ENCODE results near the gene KRT26.
"Not testable (repeated sequence)": the region's sequence is repeated elsewhere in the genome, so short reads cannot be mapped to it uniquely, and the experiment has no call there.

The KRT26 gene, protein sequence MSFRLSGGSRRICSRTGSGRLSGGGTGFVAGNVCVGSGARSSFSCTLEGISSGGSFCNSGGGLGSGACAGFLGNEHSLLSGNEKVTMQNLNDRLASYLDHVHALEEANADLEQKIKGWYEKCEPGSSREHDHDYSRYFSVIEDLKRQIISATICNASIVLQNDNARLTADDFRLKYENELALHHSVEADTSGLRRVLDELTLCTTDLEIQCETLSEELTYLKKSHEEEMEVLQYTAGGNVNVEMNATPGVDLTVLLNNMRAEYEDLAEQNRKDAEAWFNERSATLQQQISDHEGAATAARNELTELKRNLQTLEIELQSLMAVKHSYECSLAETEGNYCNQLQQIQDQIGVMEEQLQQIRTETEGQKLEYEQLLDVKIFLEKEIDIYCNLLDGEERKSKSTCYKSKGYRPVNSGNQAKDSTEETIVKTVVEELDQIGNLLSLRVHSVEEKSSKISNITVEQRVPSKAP

DNA sequence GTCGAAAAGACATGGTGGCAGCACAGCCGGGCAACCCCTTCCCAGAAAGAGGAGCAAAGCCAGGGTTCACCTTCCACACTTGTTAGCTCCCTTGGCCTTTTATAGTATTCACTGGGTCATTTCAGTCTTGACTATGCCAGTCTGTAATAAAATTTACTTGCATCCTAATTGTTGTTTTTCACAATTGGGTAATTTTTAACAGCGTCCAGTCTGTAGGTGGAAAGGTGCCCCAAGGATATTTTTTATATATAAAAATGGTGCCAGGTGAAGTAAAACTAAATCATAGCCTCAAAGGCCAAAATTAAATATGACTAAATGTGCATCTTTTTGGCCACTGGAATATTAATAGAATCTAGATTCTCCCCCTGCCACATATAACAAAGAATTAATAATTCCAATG lies at the start of gene KRT26:
TSS of gene KRT26 (minus strand) at position 101 of the 400 bp plus-strand sequence. CDS start at position 13, 88 bp downstream.
- no peak for DNase-seq (ENCODE audit: low spot score)

DNA sequence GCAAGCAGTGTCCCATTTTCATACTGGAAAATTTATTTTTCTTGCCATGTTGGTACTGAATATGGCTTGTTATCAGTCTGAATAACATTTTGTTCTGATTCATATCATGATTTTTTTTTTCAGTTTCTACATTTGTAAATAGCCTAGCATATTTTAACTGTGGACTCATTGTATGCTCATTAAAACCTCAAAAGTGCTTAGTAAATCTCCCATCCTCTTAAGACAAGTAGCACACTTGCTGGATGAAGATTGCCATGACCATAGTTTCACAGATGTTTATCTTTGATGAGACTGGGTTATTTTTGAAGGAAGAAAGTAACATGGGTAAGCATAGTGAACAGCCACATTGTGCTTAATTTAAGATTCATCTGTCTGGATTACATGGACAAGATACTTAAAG lies 49.5 kb upstream of the KRT26 start:
- DNase-seq (ENCODE audit: low spot score) = no peak

DNA sequence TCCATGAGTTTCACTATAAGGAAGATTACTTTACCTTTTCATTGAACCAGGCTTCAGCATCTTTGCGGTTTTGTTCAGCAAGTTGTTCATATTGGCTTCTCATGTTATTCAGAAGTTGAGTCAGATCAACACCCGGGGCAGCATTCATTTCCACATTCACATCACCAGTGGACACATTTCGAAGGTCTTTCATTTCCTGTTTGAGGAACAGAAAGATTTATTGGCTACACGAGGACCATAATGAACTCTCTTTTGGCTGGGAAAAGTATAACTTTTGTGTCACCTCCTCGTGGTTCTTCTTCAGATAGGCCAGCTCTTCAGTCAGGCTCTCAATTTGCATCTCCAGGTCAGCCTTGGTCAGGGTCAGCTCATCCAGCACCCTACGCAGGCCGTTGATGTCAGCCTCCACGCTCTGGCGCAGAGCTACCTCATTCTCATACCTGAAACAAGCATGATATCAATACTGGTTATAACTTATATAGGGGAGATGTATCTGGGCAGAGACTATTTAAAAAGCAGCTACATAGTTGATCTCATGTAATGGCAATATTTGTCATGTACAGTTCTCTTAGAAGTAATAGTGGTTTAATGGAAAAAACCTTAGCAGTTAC lies 48.3 kb upstream of the KRT26 start:
- DNase-seq (ENCODE audit: low spot score) = no peak

DNA sequence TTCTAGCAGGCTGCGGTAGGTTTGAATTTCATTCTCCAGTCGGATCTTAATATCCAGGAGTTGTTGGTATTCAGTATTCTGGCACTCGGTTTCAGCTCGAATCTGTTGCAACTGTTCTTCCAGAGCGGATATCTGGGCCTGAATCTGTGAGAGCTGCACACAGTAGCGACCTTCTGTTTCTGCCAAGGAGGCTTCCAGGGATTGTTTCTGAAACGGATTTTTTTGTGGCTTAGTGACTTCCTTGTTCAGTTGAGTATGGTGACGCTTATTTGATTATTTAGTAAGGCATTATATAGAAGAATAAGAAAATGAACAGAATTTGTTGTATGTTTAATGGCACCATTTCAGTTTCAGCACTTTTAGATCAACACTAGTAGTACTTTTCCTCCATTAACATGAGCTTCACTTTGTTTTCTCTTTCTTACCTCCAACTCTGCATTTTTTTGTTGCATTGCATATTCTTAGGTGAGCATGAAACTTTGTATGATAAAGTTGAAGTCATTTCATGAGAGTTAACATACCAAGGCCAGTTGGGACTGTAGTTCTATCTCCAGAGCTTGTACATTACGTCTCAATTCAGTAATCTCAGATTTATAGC lies 47.6 kb upstream of the KRT26 start:
- DNase-seq (ENCODE audit: low spot score) = peak; percentile 4

DNA sequence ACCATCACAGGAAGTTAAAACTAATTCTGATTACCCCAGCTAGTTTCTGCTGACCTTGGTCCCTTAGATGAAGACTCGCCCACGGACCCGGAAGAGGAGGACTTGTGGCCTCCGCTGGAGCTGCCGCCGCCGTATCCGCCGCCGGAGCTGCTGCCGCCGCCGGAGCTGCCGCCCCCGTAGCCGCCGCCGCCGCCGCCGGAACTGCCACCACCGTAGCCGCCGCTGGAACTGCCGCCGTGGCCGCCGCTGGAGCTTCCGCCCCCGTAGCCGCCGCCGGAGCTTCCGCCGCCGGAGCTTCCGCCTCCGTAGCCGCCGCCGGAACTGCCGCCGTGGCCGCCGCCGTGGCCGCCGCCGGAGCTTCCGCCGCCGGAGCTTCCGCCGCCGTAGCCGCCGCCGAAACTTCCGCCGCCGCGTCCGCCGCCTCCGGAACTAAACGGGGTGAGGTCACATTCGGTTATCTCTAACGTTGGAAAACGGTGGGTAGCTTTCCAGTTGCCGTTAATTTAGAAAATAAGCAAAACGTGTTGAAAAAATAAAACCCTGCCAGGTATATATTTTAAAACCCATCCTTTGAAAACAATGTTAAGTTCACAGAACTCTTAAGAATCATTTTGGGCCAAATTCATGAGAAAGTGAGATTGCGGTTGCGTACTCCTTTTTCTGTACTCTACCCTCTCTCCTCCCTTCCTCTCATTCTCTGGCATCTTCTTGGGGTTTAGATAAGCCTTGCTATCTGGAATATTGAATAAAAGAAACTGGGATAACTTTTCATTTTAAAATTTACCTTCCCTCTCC lies 46.9 kb upstream of the KRT26 start:
- DNase-seq (ENCODE audit: low spot score) = peak; percentile 90

DNA sequence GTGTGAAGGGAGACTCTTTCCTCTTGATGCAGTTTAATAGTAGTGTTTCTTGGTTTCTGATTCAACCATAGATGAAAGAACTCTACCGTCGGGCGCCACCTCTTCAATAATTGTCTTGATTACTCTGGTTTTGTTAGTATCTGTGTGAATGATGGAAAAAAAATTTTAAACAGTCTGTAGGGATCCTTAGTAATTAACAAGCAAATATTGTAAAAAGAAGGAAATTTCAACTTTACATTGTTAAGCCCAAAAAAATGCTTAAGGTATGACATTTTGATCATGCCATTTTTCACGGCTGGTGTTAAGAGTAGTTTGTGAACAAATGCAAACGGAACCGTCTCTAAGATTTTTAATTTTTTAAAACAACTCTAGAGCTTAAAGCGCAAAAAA lies 46.3 kb upstream of the KRT26 start:
- DNase-seq (ENCODE audit: low spot score) = peak; percentile 2

DNA sequence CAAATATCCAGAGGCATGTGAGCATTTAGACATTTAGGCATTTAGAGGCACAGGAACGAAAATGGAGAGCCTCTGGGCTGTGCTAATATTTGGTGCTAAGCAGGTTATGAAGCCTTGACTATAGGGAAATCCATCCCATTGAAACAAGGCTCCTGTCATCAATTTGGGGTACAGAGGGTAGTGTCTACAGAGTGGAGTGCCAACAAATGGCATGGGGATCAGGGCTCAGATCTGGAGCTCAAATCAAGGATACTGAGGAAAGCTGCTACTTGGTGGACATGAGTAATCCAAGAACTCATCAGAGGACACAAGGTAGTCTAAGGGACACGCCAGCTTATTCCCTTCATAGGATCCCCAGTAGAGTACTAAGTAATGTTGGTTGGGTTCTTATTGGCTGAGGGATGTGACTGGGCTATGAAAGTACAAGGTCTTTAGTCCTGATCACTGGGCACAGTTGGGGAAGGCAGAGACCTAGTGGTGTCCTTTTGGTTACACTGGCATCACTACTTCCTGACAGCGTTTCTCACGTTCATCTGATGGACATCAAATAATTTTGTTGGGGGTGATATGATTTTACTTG lies 45.2 kb upstream of the KRT26 start:
- DNase-seq (ENCODE audit: low spot score) = no peak

DNA sequence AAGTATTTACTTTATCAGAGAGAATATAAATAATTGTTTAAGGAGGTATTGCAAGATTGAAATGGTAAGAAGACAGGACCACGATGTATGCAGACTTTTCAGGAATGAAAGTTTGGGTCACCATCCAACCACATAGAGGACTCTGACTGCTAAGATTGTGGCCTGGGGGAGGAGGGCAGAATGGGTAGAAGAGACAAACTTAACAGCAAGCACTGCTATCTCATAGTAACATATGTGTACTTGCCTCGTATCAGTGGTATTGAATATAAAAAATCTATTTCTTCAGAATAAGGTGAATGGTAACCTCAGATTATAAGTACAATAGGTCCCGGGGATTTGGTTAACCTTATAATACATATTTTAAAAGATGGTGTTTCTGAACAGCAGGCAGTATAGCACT lies 44.6 kb upstream of the KRT26 start:
- DNase-seq (ENCODE audit: low spot score) = no peak

DNA sequence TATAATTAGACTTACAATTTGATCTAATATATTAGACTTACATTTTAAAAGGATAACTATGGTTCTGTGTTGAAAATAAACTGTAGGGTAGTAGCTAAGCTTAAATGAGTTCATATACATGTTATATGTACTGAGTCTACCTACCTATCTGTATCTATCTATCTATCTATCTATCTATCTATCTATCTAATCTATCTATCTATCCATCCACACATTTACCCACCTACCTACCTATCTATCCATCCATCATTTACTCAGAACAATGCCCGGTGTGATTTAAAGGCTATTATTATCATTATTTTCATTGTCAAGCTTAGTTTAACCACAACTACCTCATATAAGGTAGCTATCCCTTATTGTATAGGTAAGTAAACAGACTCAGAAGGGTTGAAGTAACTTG lies 43.4 kb upstream of the KRT26 start:
- no peak for DNase-seq (ENCODE audit: low spot score)

DNA sequence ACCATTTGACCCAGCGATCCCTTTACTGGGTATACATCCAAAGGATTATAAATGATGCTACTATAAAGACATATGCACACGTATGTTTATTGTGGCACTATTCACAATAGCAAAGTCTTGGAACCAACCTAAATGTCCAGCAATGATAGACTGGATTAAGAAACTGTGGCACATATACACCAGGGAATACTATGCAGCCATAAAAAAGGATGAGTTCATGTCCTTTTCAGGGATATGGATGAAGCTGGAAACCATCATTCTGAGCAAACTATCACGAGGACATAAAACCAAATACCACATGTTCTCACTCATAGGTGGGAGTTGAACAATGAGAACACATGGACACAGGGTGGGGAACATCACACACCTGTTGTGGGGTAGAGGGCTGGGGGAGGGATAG lies 42.7 kb upstream of the KRT26 start:
- DNase-seq (ENCODE audit: low spot score) = not testable (repeated sequence)

DNA sequence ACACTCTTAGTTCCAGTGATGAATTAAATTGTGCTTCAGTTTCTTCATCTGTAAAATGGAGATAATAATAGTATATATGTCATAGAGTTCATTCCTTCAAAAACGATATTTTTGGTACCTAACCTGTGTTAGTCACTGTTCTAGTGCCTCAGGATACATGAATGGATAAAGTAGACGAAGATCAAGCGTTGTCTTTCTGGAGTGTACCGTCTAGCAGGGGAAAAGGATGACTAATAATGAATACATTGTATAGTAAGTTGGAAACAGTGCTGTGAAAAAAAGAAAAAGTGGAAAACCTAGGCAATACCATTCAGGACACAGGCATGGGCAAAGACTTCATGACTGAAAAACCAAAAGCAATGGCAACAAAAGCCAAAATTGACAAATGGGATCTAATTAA lies 41.8 kb upstream of the KRT26 start:
- no peak for DNase-seq (ENCODE audit: low spot score)

DNA sequence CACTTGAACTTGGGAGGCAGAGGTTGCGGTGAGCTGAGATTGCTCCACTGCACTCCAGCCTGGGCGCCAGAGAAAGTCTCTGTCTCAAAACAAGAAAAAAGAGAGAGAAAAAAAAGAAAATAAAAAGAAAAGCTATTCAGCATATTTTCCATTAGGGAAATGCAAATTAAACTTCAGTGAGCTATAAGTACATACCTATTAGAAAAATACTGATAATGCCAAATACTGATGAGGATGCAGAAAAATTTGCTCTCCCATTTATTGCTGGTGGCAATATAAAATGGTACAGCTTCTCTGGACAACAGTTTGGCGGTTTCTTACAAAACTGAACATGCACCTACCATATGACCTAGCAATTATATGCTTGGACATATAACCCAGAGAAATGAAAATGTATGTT lies 40.6 kb upstream of the KRT26 start:
- no peak for DNase-seq (ENCODE audit: low spot score)

DNA sequence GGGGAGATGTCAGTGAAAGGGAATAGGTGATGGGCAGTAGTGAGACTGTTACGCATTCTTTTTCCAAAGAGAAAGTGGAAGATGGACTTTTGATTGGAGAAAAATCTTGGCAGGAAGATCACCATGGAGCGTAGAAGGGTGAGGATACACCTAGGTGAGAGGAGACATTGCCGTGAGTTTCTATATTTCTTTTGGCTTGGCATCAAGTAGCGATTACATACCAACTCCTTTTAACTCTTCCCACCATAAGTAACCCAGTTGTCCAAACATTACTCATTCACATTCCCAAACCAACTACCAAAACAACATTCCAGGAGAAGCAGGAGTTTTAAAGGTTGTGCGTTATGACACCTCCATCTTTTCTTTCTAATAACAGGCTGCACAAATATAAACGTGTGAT lies 38.5 kb upstream of the KRT26 start:
- peak; percentile 74 for DNase-seq (ENCODE audit: low spot score)

DNA sequence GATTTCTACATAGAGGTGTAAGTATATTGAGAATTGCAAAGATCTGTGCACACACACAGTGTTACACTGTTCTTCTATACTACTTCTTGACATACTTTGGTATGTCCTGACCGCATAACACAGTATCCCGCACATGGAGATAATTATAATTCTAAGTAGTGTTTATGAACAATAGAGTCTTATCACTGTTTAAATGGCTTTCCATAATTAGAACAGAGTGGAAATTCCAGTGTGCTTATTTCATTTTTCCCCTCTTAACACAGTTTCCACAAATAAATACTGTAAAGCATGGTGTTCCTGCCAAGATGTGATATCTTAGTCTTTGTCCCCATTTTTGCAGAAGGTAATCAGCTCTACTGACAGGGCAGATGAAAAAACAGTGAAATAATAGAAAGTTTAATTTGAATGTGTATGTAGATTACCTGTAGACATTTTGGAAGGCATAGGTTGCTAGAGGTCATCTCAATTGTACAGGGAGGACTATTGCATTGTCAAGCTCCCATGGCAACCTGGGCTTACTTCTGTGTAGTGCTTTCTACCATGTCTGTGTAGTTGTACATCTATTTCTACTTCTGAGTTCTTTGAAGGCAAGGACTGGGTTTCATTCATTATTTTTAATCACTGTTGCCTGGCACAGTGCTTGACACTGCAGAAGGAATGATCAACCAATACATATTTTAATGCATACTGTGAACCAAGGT lies 37.9 kb upstream of the KRT26 start:
- no peak for DNase-seq (ENCODE audit: low spot score)

DNA sequence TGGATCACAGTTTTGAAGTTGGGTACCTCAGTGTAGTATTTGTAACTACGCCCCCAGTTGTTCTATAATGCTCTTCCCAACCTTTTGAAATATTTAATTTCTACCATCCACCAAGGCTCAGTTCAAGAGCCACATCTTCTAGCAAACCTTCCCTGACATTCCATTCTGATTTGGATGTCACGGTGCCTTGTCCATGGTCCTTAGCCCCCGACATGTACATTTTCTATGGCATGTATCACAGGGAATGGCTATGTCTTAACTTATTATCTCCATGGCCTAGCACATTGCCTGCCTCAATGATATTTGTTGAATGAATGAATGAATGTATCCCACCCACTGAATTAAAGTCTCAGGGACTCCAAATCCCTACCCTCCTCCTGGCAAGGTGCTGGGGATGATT lies 34.1 kb upstream of the KRT26 start:
- no peak for DNase-seq (ENCODE audit: low spot score)

DNA sequence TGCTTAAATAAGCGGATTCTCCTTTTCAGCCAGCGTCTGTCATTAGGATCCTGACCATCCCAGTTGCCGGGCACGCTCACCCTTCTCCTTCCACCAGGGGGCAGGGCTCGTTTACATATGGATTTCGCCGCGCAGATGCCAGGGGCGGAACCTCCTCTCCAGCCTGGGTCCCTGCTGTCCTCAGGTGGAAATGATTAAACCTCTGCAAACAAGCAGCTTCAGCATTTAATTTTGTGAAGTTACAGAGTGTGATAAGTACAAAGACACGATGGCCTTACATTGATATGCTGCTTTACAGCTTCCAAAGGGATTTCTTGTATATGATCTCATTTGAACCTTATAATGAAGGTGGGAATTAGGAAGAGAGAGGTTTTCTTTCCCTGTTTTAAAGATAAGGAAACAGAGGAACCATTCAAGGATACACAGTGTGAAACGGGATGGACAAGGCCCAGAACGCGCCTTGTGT lies 31.6 kb upstream of the KRT26 start:
- DNase-seq (ENCODE audit: low spot score) = peak; percentile 83

DNA sequence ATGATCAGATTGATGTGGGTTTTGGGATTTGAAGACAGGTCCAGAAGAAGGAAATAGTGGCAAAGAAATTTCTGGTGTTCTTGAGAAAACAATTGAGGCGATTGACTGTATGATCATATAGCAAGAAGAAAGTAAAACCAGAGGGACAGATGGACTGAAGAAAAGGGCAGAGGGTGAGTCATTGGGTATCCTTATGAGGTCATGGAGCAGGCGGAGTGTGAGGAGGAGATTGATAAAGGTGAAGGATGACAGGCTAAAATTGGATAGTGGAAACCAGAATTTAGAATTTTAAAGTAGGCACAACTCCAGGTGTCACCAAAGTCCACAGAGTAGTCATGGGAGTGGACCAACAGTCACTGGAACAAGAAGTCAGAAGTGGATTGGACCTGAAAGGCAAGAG lies 29.2 kb upstream of the KRT26 start:
- DNase-seq (ENCODE audit: low spot score) = no peak

DNA sequence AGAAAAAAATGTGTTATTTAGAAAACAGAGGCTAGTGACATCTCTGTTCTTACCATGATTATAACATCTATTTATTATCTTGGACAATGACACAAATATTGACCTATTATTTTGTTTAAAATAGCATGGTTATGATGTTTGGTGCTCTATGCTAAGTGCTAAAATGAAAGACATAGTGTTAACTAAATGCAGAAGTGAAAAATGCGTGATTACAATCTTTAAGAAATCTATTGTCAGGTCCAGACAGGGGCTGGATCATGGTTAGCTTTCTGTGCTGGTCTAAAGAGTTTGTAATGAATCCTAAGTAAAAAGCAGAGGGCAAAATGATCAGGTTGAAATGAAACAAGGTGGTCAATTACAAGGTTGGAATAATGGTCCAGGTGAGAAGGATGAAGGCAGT lies 28.4 kb upstream of the KRT26 start:
- DNase-seq (ENCODE audit: low spot score) = no peak

DNA sequence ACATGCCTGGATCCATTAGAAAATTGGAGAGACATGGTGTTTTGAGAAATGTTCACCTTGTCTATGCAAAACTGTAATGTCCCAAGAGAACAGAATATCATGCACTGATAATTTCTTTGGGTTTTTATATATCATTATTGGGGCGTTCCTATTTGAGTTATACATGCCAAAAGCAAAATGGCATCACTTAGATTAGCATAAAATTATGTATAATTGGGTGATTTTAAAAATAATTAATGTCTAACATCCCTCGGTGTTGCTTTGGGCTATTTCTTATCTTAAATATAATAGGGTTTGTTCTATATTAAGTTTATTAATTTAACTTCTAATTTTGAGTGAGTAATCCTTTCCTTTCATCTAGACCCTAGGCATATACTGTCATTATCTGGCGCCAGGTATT lies 27.9 kb upstream of the KRT26 start, which contains the start of gene KRT28:
TSS of gene KRT28 (minus strand) at position 101 of the 400 bp plus-strand sequence. CDS start at position 35, 66 bp downstream.
- DNase-seq (ENCODE audit: low spot score) = no peak

DNA sequence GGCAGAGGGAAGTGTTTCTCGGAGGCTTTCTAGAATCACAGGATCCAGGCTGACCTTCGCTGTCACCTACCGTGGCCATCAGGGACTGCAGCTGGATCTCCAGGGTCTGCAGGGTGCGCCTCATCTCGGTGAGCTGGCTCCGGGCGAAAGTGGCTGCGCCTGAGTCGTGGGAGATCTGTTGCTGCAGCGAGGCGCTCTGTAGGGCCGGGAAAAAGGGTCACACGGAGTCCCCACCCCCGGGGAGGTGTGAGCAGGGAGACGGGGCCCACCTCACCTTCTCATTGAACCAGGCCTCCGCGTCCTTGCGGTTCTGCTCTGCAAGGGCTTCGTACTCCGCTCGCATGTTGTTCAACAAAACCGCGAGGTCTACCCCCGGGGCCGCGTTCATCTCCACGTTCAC lies 24.8 kb upstream of the KRT26 start:
- DNase-seq (ENCODE audit: low spot score) = no peak

DNA sequence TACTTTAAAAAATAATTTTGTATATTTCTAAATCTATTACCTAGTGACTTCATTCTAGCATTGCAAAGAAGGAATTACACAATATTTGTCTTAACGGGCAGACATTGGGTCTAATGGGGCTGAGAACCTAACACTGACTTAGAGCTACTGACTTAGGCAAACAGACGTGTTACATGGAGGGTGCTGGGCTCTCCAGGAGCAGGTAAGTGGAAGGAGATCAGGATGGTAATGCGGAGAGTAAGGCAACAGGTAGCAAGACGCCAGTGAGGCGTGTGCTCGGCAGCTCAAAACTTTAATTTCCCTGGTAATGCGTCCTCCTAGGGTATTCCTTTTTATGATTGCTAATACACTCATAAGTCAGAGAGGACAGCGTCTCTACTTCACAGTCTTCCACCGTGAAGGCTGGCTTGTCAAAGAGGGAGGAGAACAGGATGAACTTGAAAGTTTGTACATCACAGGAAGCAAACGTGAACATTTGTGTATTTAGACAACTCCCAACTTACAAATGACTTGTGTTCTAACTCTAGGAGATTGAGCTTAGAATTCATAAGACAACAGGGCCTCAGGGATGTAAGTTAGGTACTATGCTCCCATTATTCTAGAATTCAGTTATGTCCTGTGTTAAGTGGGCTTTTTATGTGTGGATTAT lies 23.1 kb upstream of the KRT26 start:
- no peak for DNase-seq (ENCODE audit: low spot score)

All from kidney tubule cell (primary cell).